ENCODE measurements around the gene WDR18. TPM values are rescaled to one million over a fixed set of nuclear protein-coding genes. Genes with fewer than 3 reads are reported as not detected.

Gene WDR18
- total and polyA plus RNA-seq, 2 of the 4 experiments (the other 2 are of a cell fraction), result 37.1 to 56.9 TPM

DNA sequence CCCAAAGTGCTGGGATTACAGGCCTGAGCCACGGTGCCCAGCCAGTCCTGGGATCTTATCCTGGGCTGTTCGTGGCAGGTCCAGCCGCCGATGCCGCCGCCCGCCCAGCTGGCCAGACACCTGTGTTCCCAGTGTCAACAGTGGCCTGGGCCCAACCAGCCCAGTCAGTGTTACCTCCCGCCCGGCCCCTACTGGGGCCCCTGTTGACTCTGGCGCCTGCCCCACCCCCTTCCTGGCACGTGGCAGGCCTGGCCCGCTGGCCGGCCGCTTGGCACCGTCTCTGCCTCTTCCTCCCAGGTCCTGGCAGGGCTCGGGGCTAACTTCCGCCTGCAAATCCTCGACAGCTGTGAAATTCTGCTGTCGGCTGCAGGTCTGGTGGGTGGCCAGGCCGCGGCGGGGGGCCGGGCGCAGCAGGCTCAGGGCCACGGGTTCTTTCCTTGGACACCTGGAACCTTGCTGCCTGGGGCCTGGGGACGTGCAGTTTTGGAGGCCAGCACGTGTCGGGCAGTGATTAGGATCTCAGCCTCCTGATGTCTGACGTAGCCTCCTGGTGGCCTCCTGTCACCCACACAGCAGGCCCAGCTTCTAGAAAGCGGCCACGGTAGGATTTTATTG is 49.2 kb upstream of the WDR18 start (continued):
- TF ChIP-seq RCOR1 (IDR thresholded peaks at IDR 0.05; ENCODE audit: insufficient replicate concordance, low read length), result no peak

GRCh38 chr19:936175-936546 is 48.0 kb upstream of the WDR18 start:
- H3K4me1 ChIP-seq (ENCODE audit: control insufficient read depth, insufficient read depth, low read length), result peaks cover 33% of the 10 kb centered on the region
- H2AK9ac ChIP-seq (replicated peaks; ENCODE audit: low read depth, low read length, poor library complexity), result no peak overlapping the region
- no peak overlapping the region for H2BK120ac ChIP-seq (ENCODE audit: low read depth, low read length)
- H3K56ac ChIP-seq (ENCODE audit: extremely low read depth, insufficient read depth, low read length), result no peak overlapping the region
- H3K27me3 ChIP-seq (ENCODE audit: control insufficient read depth, insufficient read depth, low read length), result no peaks in the 10 kb centered on the region
- H4K91ac ChIP-seq (ENCODE audit: insufficient read depth, low read depth, low read length), result no peak overlapping the region
- H3K27ac ChIP-seq (ENCODE audit: insufficient read depth, low read length), result no peak overlapping the region
- intact Hi-C loops (cut with micrococcal nuclease) (no loop called here), dilution Hi-C loops (cut with HindIII; ENCODE audit: low sequenced_read_pairs, unreplicated experiment) (no loop called here), in situ Hi-C loops (cut with MboI; ENCODE audit: low sequenced_read_pairs) (no loop called here)
- no peak overlapping the region for H2AFZ ChIP-seq (replicated peaks; ENCODE audit: low read length, poor library complexity)
- H2BK5ac ChIP-seq (ENCODE audit: low read depth, low read length, poor library complexity, severe bottlenecking), result no peak overlapping the region
- ChIA-PET CTCF (no interaction called here), POLR2A (ENCODE audit: unreplicated experiment) (no interaction called here)
- H3K14ac ChIP-seq (replicated peaks; ENCODE audit: low read depth, low read length), result no peak overlapping the region
- H3K79me1 ChIP-seq (ENCODE audit: low read depth in 1 of 2, low read length in 2 of 2), result peaks cover 35 to 70% of the 10 kb centered on the region in 2 experiments
- no peak overlapping the region for H4K8ac ChIP-seq (ENCODE audit: low read depth in 2 of 2, low read length in 2 of 2)
- DNase-seq (no peak), ATAC-seq (ENCODE audit: low read depth) (no peak)
- no TSS peak for BruUV-seq (replicated peaks)
- 100% methylated on average over 5 of the region's 10 CpGs; no CpG with 5 or more reads in 1 of the 2 experiments for WGBS, 2 experiments (ENCODE audit: extremely low coverage in 2 of 2, insufficient read length in 1 of 2)
- H3K9ac ChIP-seq (ENCODE audit: low read depth, low read length), result no peak overlapping the region
- no peak overlapping the region for H3K4ac ChIP-seq (ENCODE audit: low read depth, low read length)
- peaks cover 11% of the 10 kb centered on the region for H3K9me1 ChIP-seq (ENCODE audit: insufficient read depth, low read length)
- H2BK20ac ChIP-seq (ENCODE audit: low read depth, low read length), result no peak overlapping the region
- H4K5ac ChIP-seq (ENCODE audit: low read depth, low read length), result no peak overlapping the region
- no peak overlapping the region; the same call in 1 of the 2 replicates for H3K23ac ChIP-seq (ENCODE audit: low read depth, low read length)
- H4K20me1 ChIP-seq (ENCODE audit: insufficient read depth, low read length), result peaks cover 53% of the 10 kb centered on the region
- no peak overlapping the region for H3K18ac ChIP-seq (ENCODE audit: low read depth, low read length)
- H3K4me2 ChIP-seq (ENCODE audit: low read depth, low read length), result no peak overlapping the region
- H3K9me3 ChIP-seq (ENCODE audit: control insufficient read depth, insufficient read depth, low read length), result no peaks in the 10 kb centered on the region
- no peak overlapping the region for H2BK15ac ChIP-seq (ENCODE audit: low read depth, low read length)
- no peak overlapping the region for H3K4me3 ChIP-seq (ENCODE audit: insufficient read depth, low read depth, low read length)
- no peak overlapping the region for H2AK5ac ChIP-seq (ENCODE audit: low read depth, low read length)
- peaks cover 49% of the 10 kb centered on the region for H3K36me3 ChIP-seq (ENCODE audit: control insufficient read depth, insufficient read depth, low read length)
- TF ChIP-seq RCOR1 (IDR thresholded peaks at IDR 0.05; ENCODE audit: insufficient replicate concordance, low read length) (no peak), RAD21 (IDR thresholded peaks at IDR 0.05; ENCODE audit: low read length) (no peak), SMC3 (IDR thresholded peaks at IDR 0.05; ENCODE audit: low read depth, low read length) (no peak), FOS (IDR thresholded peaks at IDR 0.05; ENCODE audit: low read depth, low read length) (no peak), CHD1 (IDR thresholded peaks at IDR 0.05; ENCODE audit: low read depth, low read length) (no peak), CEBPB (IDR thresholded peaks at IDR 0.05; ENCODE audit: low read depth, low read length) (no peak), RFX5 (IDR thresholded peaks at IDR 0.05; ENCODE audit: low read depth, low read length) (no peak), NFE2L2 (IDR thresholded peaks at IDR 0.05; ENCODE audit: low read depth, low read length) (no peak), USF2 (IDR thresholded peaks at IDR 0.05; ENCODE audit: low read depth, low read length) (no peak), ELK1 (IDR thresholded peaks at IDR 0.05; ENCODE audit: borderline replicate concordance, low read depth, low read length) (no peak), MAFK (IDR thresholded peaks at IDR 0.05; ENCODE audit: low read depth, low read length) (no peak), POLR2A (IDR thresholded peaks at IDR 0.05; ENCODE audit: low read depth, low read length) (no peak), MAZ (IDR thresholded peaks at IDR 0.05; ENCODE audit: borderline replicate concordance, low read depth, low read length) (no peak), BHLHE40 (IDR thresholded peaks at IDR 0.05; ENCODE audit: low read depth, low read length) (no peak), MXI1 (IDR thresholded peaks at IDR 0.05; ENCODE audit: borderline replicate concordance, low read depth, low read length) (no peak)
